CD4-positive, alpha-beta T cell (primary cell): ENCODE results near the gene SIN3A. TPM values are rescaled to one million over a fixed set of nuclear protein-coding genes. Genes with fewer than 3 reads are reported as not detected.
A peak's percentile ranks its signal among the peaks of the same experiment; 100 is the strongest.
"Not testable (repeated sequence)": the region's sequence is repeated elsewhere in the genome, so short reads cannot be mapped to it uniquely, and the experiment has no call there.

Experiments
- ATAC-seq: fragments of 200-7000 bp; cut with Tn5 transposase; one replicate; pipeline ENCODE4 v1.10.0; 2022; ENCODE audit warnings: mild to moderate bottlenecking; ENCODE audit not compliant: poor library complexity
- CTCF ChIA-PET: fragments of 350-600 bp; sonication (Branson Sonifier 250); formaldehyde crosslinking; loops from one replicate; lab custom pipeline; 2021; ENCODE audit warnings: antibody characterized with exemption, inconsistent platforms; lab: Charles Lee
- POLR2A ChIA-PET: fragments of 350-600 bp; sonication (Branson Sonifier 250); formaldehyde crosslinking; loops from one replicate; lab custom pipeline; 2021; ENCODE audit warnings: antibody characterized with exemption, inconsistent platforms; lab: Charles Lee
- DNase-seq, 14 experiments: peaks; one replicate each; pipeline ENCODE4 v3.0.0-alpha.2; 2013 to 2020; ENCODE audit warnings: mixed read lengths in 2 of 14
- H3K27ac ChIP-seq, 2 donors: one replicate each; pipeline versions ENCODE4 v1.5.1 to v1.7.0; 2013; ENCODE audit warnings: low read length in 2 of 2, low read depth in 1 of 2, mild to moderate bottlenecking in 1 of 2
- H3K27me3 ChIP-seq, 2 experiments: 1 replicate in 1 of 2; 2 replicates in 1 of 2; pipeline versions ENCODE4 v1.6.1 to v1.7.0; 2013; ENCODE audit warnings: low read length in 2 of 2, control low read depth in 1 of 2, mild to moderate bottlenecking in 1 of 2, moderate library complexity in 1 of 2; ENCODE audit not compliant: insufficient read depth in 2 of 2, control insufficient read depth in 1 of 2
- H3K36me3 ChIP-seq: one replicate; pipeline ENCODE4 v1.6.1; 2013; ENCODE audit warnings: low read length, control low read depth; ENCODE audit not compliant: insufficient read depth
- H3K4me1 ChIP-seq: one replicate; pipeline ENCODE4 v1.6.1; 2013; ENCODE audit warnings: low read length, control low read depth; ENCODE audit not compliant: insufficient read depth
- H3K4me3 ChIP-seq: one replicate; pipeline ENCODE4 v1.5.1; 2013; ENCODE audit warnings: mild to moderate bottlenecking, low read length, moderate library complexity
- H3K9me3 ChIP-seq, 2 experiments: 1 replicate in 1 of 2; 2 replicates in 1 of 2; pipeline versions ENCODE4 v1.6.1 to v1.7.0; 2013; ENCODE audit warnings: low read length in 2 of 2, mild to moderate bottlenecking in 2 of 2, control low read depth in 1 of 2, moderate library complexity in 1 of 2; ENCODE audit not compliant: control insufficient read depth in 1 of 2, insufficient read depth in 1 of 2
- H3K27ac Mint-ChIP-seq: one replicate; pipeline ENCODE4 v1.8.0; 2020; ENCODE audit warnings: mixed read lengths
- H3K27me3 Mint-ChIP-seq: one replicate; pipeline ENCODE4 v1.8.0; 2021; ENCODE audit warnings: mixed read lengths
- H3K36me3 Mint-ChIP-seq: one replicate; pipeline ENCODE4 v1.8.0; 2021; ENCODE audit warnings: low read depth, mixed read lengths
- H3K4me1 Mint-ChIP-seq: one replicate; pipeline ENCODE4 v1.8.0; 2021; ENCODE audit warnings: low read depth, mixed read lengths
- H3K4me3 Mint-ChIP-seq: one replicate; pipeline ENCODE4 v1.8.0; 2020; ENCODE audit warnings: mild to moderate bottlenecking, mixed read lengths
- H3K9me3 Mint-ChIP-seq: one replicate; pipeline ENCODE4 v1.8.0; 2020; ENCODE audit warnings: mixed read lengths
- intact Hi-C, 2 experiments: fragments of 100-400 bp; cut with DNase I in 1 of 2; cut with micrococcal nuclease in 1 of 2; formaldehyde crosslinking; loops; one replicate each; pipeline versions ENCODE4 v1.15.1 to v1.9.0; 2023 to 2025; cut with DNase I, micrococcal nuclease
- total RNA-seq, 174 experiments: library from RNA in 2 of 174; stranded (reverse) in 2 of 174; gene quantifications; one replicate each; pipeline ENCODE4 v1.2.3 and lab custom pipeline; 2021 to 2026
- TF ChIP-seq, protein P1 (sequence below): fragments of 200-600 bp; IDR thresholded peaks from one replicate; pipeline ENCODE4 v1.8.0; 2022; ENCODE audit warnings: antibody characterized with exemption, mild to moderate bottlenecking

SIN3A gene
- total RNA-seq, 2 experiments from 2014 or later, result 136 to 141 TPM

DNA sequence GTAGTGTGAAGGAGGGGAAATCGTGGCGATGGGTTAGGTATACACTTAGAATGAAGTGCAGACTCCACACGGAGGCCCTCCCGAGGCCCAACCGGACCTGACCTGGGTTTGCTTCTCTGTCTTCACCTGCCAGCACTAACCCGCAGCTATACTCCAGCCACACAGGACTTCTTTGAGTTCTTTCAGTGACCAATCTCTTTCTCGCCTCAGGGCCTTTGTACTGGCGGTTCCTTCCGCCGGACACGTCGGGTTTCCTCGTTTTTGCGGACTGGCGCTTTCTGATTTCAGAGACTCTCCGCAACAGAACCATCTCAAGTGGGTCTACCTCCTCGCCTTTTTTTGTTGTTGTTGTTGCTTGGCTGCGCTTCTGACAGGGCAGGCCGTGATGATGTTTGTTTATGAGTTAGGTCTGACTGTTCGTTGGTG, 104.7 kb downstream of the SIN3A start, which contains the start of gene NEIL1:
NEIL1 (plus strand) TSS at position 244 of the 426 bp plus-strand sequence. CDS start 1,867 bp downstream, outside the sequence.
- POLR2A ChIA-PET, result interaction anchor here (1.0 to 9.6 kb wide), 9 partner anchors 8 to 732 kb away, joined by 3 to 146 read pairs (median 7); partner anchors contain the start of genes CLK3, COMMD4, IMP3 and MAN2C1
- Mint-ChIP-seq H3K4me3 (peak within 1 kb of the TSS; percentile 89), H3K27ac (peak within 1 kb of the TSS; percentile 83), H3K9me3 (peaks cover 7% of the 10 kb centered on the region), H3K36me3 (peaks cover 13% of the 10 kb centered on the region), H3K27me3 (no peaks in the 10 kb centered on the region), H3K4me1 (peaks cover 35% of the 10 kb centered on the region)
- Histone ChIP-seq H3K27ac (peak within 1 kb of the TSS in 1 of 2 donors; percentile 43), H3K4me1 (peaks cover 51% of the 10 kb centered on the region), H3K4me3 (peak within 1 kb of the TSS; percentile 86), H3K36me3 (peaks cover 2% of the 10 kb centered on the region), H3K9me3 (peaks cover 21 to 44% of the 10 kb centered on the region in 2 experiments), H3K27me3 (no peaks in the 10 kb centered on the region)
- CTCF ChIA-PET, result interaction anchor here (2.6 kb wide), 1 partner anchor 21 kb away, joined by 15 read pairs; the partner anchor contains the start of gene MAN2C1
- TF ChIP-seq, protein P1, sequence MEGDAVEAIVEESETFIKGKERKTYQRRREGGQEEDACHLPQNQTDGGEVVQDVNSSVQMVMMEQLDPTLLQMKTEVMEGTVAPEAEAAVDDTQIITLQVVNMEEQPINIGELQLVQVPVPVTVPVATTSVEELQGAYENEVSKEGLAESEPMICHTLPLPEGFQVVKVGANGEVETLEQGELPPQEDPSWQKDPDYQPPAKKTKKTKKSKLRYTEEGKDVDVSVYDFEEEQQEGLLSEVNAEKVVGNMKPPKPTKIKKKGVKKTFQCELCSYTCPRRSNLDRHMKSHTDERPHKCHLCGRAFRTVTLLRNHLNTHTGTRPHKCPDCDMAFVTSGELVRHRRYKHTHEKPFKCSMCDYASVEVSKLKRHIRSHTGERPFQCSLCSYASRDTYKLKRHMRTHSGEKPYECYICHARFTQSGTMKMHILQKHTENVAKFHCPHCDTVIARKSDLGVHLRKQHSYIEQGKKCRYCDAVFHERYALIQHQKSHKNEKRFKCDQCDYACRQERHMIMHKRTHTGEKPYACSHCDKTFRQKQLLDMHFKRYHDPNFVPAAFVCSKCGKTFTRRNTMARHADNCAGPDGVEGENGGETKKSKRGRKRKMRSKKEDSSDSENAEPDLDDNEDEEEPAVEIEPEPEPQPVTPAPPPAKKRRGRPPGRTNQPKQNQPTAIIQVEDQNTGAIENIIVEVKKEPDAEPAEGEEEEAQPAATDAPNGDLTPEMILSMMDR, result no peak
- DNase-seq (no peak), ATAC-seq (no peak)
- intact Hi-C loops, result no loop called here

- Histone ChIP-seq H3K4me1 (peaks cover 28% of the 10 kb centered on the region), H3K36me3 (peaks cover 11% of the 10 kb centered on the region), H3K9me3 (peaks cover 7 to 20% of the 10 kb centered on the region in 2 experiments)
- H3K4me3 ChIP-seq, H3K9me3 Mint-ChIP-seq, H3K36me3 Mint-ChIP-seq, CTCF ChIA-PET, intact Hi-C loops, H3K27me3 Mint-ChIP-seq, H3K27ac ChIP-seq, H3K27ac Mint-ChIP-seq, DNase-seq, H3K27me3 ChIP-seq, H3K4me3 Mint-ChIP-seq, ATAC-seq: not testable (repeated sequence)
- peaks cover 16% of the 10 kb centered on the region for H3K4me1 Mint-ChIP-seq
- POLR2A ChIA-PET, result interaction anchor here (0.7 kb wide), 1 partner anchor 23 kb away, joined by 3 read pairs; no protein-coding TSS in a partner anchor
These were observed 107.5 kb downstream of the SIN3A start for GRCh38 chr15:75343953-75344352.

DNA sequence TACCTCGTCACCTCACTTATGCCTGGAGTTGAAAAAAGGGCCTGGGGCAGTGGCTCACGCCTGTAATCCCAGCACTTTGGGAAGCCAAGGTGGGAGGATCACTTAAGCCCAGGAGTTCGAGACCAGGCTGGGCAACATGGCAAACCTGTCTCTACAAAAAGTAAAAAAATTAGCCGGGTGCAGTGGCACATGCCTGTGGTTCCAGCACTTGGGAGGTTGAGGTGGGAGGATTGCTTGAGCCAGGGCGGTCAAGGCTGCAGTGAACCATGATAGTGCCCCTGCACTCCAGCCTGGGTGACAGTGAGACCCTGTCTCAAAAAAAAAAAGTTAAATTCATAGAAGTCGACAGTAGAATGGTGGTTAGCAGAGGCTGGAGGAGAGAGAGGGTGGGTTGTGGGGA, 109.3 kb downstream of the SIN3A start:
- Mint-ChIP-seq H3K27ac (no peak overlapping the region), H3K36me3 (peaks cover 2% of the 10 kb centered on the region), H3K4me1 (peaks cover 7% of the 10 kb centered on the region), H3K27me3 (no peaks in the 10 kb centered on the region), H3K9me3 (no peaks in the 10 kb centered on the region), H3K4me3 (no peak overlapping the region)
- POLR2A ChIA-PET, result no interaction called here
- CTCF ChIA-PET, result no interaction called here
- no peak overlapping the region for H3K27ac ChIP-seq
- intact Hi-C loops, result no loop called here
- H3K9me3 ChIP-seq, result peaks cover 0 to 5% of the 10 kb centered on the region in 2 experiments
- H3K4me3 ChIP-seq, result no peak overlapping the region
- H3K27me3 ChIP-seq, result no peaks in the 10 kb centered on the region
- DNase-seq, result no peak
- ATAC-seq, result no peak
- H3K4me1 ChIP-seq, result peaks cover 12% of the 10 kb centered on the region
- peaks cover 11% of the 10 kb centered on the region for H3K36me3 ChIP-seq
- TF ChIP-seq, protein P1, result no peak
